HFFc6 (cell line): ENCODE data around the gene FAM174A. TPM values are rescaled to one million over a fixed set of nuclear protein-coding genes. Genes with fewer than 3 reads are reported as not detected.

Experiments used
- DNase-seq: peaks from one replicate; pipeline ENCODE4 v3.0.0-alpha.2; 2018
- H3K27ac Mint-ChIP-seq: 2 replicates; pipeline ENCODE4 v1.8.0; 2020; ENCODE audit warnings: mild to moderate bottlenecking, mixed read lengths
- H3K27me3 Mint-ChIP-seq: 2 replicates; pipeline ENCODE4 v1.8.0; 2021; ENCODE audit warnings: mild to moderate bottlenecking, moderate library complexity, mixed read lengths; ENCODE audit not compliant: insufficient read depth
- H3K36me3 Mint-ChIP-seq: 2 replicates; pipeline ENCODE4 v1.8.0; 2021; ENCODE audit warnings: low read depth, mixed read lengths
- H3K4me1 Mint-ChIP-seq: 2 replicates; pipeline ENCODE4 v1.8.0; 2020; ENCODE audit warnings: low read depth, mixed read lengths
- H3K4me3 Mint-ChIP-seq: 2 replicates; pipeline ENCODE4 v1.8.0; 2020; ENCODE audit warnings: mild to moderate bottlenecking, moderate library complexity, mixed read lengths
- H3K9me3 Mint-ChIP-seq: 2 replicates; pipeline ENCODE4 v1.8.0; 2020; ENCODE audit warnings: mild to moderate bottlenecking, mixed read lengths
- total RNA-seq, 6 experiments: library from RNA; stranded (reverse); fragmentation: NEBNext Ultra II Directional; extraction: Animal tissue kit (Norgen Biotek cat#: 25700); gene quantifications; 2 replicates in 1 of 6; 3 replicates in 5 of 6; pipeline ENCODE4 v1.2.3, GENCODE V29; 2021
- TF ChIP-seq, protein P1 (sequence below): fragments of 200-600 bp; sonication (generic); IDR thresholded peaks from 2 replicates; pipeline ENCODE4 v1.5.0; 2021; ENCODE audit warnings: antibody characterized with exemption, mild to moderate bottlenecking

FAM174A gene
- total RNA-seq, 6 experiments from 2014 or later: 12.1 to 17.4 (median 13.3) TPM

DNA sequence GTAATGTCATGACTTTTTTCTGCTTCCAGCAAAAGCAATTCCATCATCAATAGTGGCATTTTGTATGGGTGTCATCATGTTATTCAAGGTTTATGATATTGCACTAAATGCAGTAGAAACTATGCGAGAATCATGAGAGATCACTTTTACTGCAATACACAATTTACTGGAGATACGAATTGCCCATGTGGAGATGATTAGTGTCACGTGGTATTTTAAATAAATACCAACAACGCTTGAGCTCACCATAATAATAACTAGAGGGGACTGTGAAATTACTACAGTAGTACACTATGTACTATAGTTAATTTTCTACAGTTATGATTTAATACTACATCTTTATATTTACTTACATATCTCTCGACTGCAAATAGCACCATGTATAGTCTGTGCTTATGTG lies 49.7 kb downstream of the FAM174A start:
- H3K9me3 Mint-ChIP-seq: no peaks in the 10 kb centered on the region
- DNase-seq: no peak
- H3K4me3 Mint-ChIP-seq: no peak overlapping the region
- H3K4me1 Mint-ChIP-seq: no peaks in the 10 kb centered on the region
- H3K27me3 Mint-ChIP-seq: no peaks in the 10 kb centered on the region
- peaks cover 8% of the 10 kb centered on the region for H3K36me3 Mint-ChIP-seq
- TF ChIP-seq, protein P1, sequence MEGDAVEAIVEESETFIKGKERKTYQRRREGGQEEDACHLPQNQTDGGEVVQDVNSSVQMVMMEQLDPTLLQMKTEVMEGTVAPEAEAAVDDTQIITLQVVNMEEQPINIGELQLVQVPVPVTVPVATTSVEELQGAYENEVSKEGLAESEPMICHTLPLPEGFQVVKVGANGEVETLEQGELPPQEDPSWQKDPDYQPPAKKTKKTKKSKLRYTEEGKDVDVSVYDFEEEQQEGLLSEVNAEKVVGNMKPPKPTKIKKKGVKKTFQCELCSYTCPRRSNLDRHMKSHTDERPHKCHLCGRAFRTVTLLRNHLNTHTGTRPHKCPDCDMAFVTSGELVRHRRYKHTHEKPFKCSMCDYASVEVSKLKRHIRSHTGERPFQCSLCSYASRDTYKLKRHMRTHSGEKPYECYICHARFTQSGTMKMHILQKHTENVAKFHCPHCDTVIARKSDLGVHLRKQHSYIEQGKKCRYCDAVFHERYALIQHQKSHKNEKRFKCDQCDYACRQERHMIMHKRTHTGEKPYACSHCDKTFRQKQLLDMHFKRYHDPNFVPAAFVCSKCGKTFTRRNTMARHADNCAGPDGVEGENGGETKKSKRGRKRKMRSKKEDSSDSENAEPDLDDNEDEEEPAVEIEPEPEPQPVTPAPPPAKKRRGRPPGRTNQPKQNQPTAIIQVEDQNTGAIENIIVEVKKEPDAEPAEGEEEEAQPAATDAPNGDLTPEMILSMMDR: no peak
- no peak overlapping the region for H3K27ac Mint-ChIP-seq

DNA sequence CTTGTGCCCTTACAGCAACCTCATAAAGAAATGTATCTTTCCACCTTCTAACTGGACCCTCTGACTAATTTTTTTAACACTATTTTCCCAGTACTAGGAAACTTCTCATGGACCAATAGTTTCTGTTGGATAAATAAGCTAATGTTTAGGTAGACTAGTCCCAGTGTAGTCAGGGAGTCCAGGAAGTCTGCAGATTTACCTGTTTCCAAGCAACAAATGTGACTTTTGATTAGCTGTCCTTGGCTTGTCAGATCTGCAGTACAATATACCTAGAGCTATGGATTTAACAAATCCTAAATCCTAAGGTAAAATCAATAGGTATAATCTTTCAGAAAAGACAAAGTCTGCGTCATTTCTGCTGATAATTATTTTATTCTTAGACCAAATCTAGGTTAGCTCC lies 55.7 kb downstream of the FAM174A start:
- TF ChIP-seq, protein P1: no peak
- no peaks in the 10 kb centered on the region for H3K9me3 Mint-ChIP-seq
- H3K36me3 Mint-ChIP-seq: no peaks in the 10 kb centered on the region
- no peaks in the 10 kb centered on the region for H3K27me3 Mint-ChIP-seq
- H3K4me3 Mint-ChIP-seq: no peak overlapping the region
- H3K27ac Mint-ChIP-seq: no peak overlapping the region
- no peak for DNase-seq
- H3K4me1 Mint-ChIP-seq: peaks cover 17% of the 10 kb centered on the region

DNA sequence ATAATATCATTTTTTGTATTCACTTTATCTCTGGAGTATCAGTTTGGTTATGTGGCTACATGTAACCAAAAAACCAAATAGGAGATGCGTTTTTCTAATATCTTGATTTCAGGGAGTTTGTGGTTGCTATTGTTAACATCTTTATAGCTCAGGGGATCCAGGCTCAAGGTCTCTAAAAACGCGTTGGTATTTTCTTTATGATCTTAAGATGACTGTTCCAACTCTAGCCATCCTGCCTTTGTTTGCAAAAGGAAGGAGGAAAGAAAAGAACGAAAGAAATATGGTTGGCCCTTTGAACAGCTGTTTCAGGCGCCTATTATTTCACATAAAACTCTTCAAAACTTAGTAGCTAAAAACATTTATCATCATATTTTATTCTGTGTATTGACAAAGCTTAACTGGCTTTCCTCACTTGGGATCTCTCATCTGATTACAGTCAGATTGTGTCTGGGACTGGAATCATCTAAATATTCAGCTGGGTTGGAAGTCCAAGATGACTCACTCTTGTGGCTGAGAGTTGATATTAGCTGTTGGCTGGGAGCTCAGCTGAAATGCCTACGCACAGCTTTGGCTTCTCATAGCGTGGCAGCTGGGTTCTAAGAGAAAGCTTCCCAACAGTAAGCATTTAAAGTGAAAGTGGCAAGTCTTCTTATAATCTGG lies 60.1 kb downstream of the FAM174A start:
- Mint-ChIP-seq H3K36me3 (no peaks in the 10 kb centered on the region), H3K27me3 (peaks cover 6% of the 10 kb centered on the region; the same call in 1 of the 2 replicates), H3K4me1 (peaks cover 25% of the 10 kb centered on the region), H3K27ac (peak overlapping the region; percentile 72), H3K4me3 (peak overlapping the region; percentile 73), H3K9me3 (no peaks in the 10 kb centered on the region)
- DNase-seq: peak; percentile 89
- TF ChIP-seq, protein P1: no peak

DNA sequence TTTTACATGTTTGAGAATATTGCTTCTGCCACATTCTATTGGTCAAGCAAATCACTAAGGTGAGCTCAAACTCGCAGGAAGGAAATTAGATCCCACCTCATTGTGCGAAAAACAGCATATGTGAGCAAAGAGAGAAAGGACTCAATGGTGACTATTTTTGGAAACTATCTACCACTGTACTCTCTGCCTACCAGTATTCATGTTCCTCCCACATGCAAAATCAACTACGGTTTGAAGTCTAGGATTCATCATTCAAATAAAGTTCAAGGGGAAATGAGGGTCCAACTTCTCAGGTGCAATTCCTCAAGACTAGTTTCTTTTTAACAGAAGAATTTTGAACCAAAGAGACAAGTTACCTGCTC lies 60.6 kb downstream of the FAM174A start:
- Mint-ChIP-seq H3K9me3 (no peaks in the 10 kb centered on the region), H3K4me3 (peak overlapping the region; percentile 73), H3K4me1 (peaks cover 25% of the 10 kb centered on the region), H3K27me3 (peaks cover 7% of the 10 kb centered on the region; the same call in 1 of the 2 replicates), H3K27ac (peak overlapping the region; percentile 72), H3K36me3 (no peaks in the 10 kb centered on the region)
- TF ChIP-seq, protein P1: no peak
- DNase-seq: no peak

DNA sequence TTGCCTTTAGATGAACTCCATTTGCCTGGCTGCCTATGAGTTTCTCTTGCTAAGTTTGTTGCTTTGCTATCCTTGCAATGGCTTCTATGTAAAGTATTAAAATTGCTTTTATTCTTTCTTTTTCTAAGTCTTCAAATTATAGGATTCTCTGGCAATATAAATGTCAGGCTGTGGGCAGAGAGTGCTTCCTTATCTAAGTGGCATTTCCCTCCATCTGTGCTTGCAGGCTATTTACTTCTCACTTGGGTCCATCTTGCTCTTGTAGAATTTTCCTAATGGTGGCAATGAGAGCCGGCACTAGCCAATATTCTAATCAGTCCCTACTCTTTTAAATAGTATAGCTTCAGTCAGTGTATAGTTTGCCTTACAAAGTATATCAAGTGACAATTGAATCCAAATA lies 63.3 kb downstream of the FAM174A start:
- Mint-ChIP-seq H3K4me3 (no peak overlapping the region), H3K4me1 (peaks cover 25% of the 10 kb centered on the region), H3K27ac (no peak overlapping the region), H3K9me3 (no peaks in the 10 kb centered on the region), H3K36me3 (no peaks in the 10 kb centered on the region), H3K27me3 (peaks cover 7% of the 10 kb centered on the region; the same call in 1 of the 2 replicates)
- TF ChIP-seq, protein P1: no peak
- DNase-seq: no peak
